GM12878 (cell line): ENCODE measurements around the gene MB21D2. TPM values are rescaled to one million over a fixed set of nuclear protein-coding genes. Genes with fewer than 3 reads are reported as not detected.
A peak's percentile ranks its signal among the peaks of the same experiment; 100 is the strongest.

Experiments used
- ATAC-seq: fragments of 200-7000 bp; cut with Tn5 transposase; 3 replicates; pipeline ENCODE4 v1.9.1; 2020; ENCODE audit warnings: mild to moderate bottlenecking, moderate library complexity
- BruUV-seq: library from RNA; stranded (reverse); fragments of 400-500 nt; replicated peaks from 2 replicates; lab custom pipeline; 2021; lab: Mats Ljungman, UMichigan
- CTCF ChIA-PET: fragments of 300-600 bp; sonication (Branson Sonifier 250); formaldehyde crosslinking; extraction: SDS; loops from one replicate; lab custom pipeline; 2021; ENCODE audit warnings: inconsistent platforms; lab: Yijun Ruan, JAX
- POLR2A ChIA-PET: fragments of 350-600 bp; formaldehyde crosslinking; extraction: SDS; loops from one replicate; lab custom pipeline; 2021; ENCODE audit warnings: inconsistent platforms; lab: Charles Lee
- RAD21 ChIA-PET: fragments of 300-600 bp; sonication (Branson Sonifier 250); formaldehyde crosslinking; loops from one replicate; lab custom pipeline; 2023; ENCODE audit warnings: antibody characterized with exemption; ENCODE audit not compliant: unreplicated experiment; lab: Charles Lee
- SMC1A ChIA-PET: fragments of 300-600 bp; sonication (Branson Sonifier 250); formaldehyde crosslinking; loops from one replicate; lab custom pipeline; 2023; ENCODE audit not compliant: unreplicated experiment, uncharacterized antibody; lab: Charles Lee
- DNase-seq: peaks from one replicate; pipeline ENCODE4 v3.0.0-alpha.2; 2011; ENCODE audit warnings: low read depth, low spot score
- FAIRE-seq: peaks from 3 replicates; lab custom pipeline; 2011; peaks lifted over from hg19 to GRCh38; lab: Jason Lieb, UNC
- H2AFZ ChIP-seq: 2 replicates; pipeline ENCODE4 v1.6.0; 2011; ENCODE audit warnings: low read depth, low read length, control low read depth; ENCODE audit not compliant: control insufficient read depth
- H3K27ac ChIP-seq: 2 replicates; pipeline ENCODE4 v1.5.1; 2011; ENCODE audit warnings: control low read depth; ENCODE audit not compliant: control insufficient read depth, insufficient read depth
- H3K27me3 ChIP-seq, 2 experiments: replicated peaks in 1 of 2; 2 replicates each; pipeline versions ENCODE4 v1.6.0 to v1.6.1; 2011; ENCODE audit warnings: low read length in 1 of 2; ENCODE audit not compliant: control insufficient read depth in 2 of 2, insufficient read depth in 2 of 2
- H3K36me3 ChIP-seq, 2 experiments: 2 replicates each; pipeline ENCODE4 v1.5.1; 2011; ENCODE audit warnings: low read length in 1 of 2; ENCODE audit not compliant: control insufficient read depth in 2 of 2, insufficient read depth in 2 of 2
- H3K4me1 ChIP-seq: 2 replicates; pipeline ENCODE4 v1.6.1; 2011; ENCODE audit warnings: mild to moderate bottlenecking, low read length, moderate library complexity, mixed read lengths; ENCODE audit not compliant: control insufficient read depth, insufficient read depth
- H3K4me2 ChIP-seq: 2 replicates; pipeline ENCODE4 v1.6.0; 2011; ENCODE audit warnings: control low read depth; ENCODE audit not compliant: control insufficient read depth, insufficient read depth
- H3K4me3 ChIP-seq: fragments of 200-600 bp; sonication (generic); 2 replicates; pipeline ENCODE4 v1.5.1; 2016
- H3K79me2 ChIP-seq: 2 replicates; pipeline ENCODE4 v1.6.0; 2011; ENCODE audit warnings: low read length; ENCODE audit not compliant: control insufficient read depth, insufficient read depth
- H3K9ac ChIP-seq: 2 replicates; pipeline ENCODE4 v1.8.0; 2011; ENCODE audit warnings: low read length, control low read depth, mixed read lengths; ENCODE audit not compliant: control insufficient read depth, insufficient read depth
- H3K9me3 ChIP-seq: replicated peaks from 3 replicates; pipeline ENCODE4 v1.5.1; 2011; ENCODE audit warnings: mild to moderate bottlenecking, low read length; ENCODE audit not compliant: control insufficient read depth, insufficient read depth
- H4K20me1 ChIP-seq: 2 replicates; pipeline ENCODE4 v1.6.0; 2011; ENCODE audit not compliant: control insufficient read depth, insufficient read depth
- CBX5 ChIP-seq: sonication (generic); IDR thresholded peaks from 2 replicates; pipeline ENCODE4 v1.6.1; 2016; ENCODE audit warnings: low read depth, moderate library complexity, mild to moderate bottlenecking, inconsistent platforms
- DPF2 ChIP-seq: fragments of 450-650 bp; IDR thresholded peaks from 2 replicates; pipeline ENCODE4 v1.6.1; 2017; ENCODE audit warnings: mild to moderate bottlenecking
- EED ChIP-seq: sonication (generic); IDR thresholded peaks from 2 replicates; pipeline ENCODE4 v1.6.1; 2016; ENCODE audit warnings: antibody characterized with exemption, low read depth
- EP300 ChIP-seq, 2 experiments: fragments of 150-350 bp in 1 of 2; IDR thresholded peaks; 2 replicates each; pipeline ENCODE4 v1.6.1; 2011 to 2012; ENCODE audit warnings: low read depth in 2 of 2, low read length in 2 of 2, borderline replicate concordance in 1 of 2, improper control_type of control experiment in 1 of 2, inconsistent platforms in 1 of 2; ENCODE audit not compliant: control insufficient read depth in 1 of 2
- HCFC1 ChIP-seq: fragments of 150-350 bp; IDR thresholded peaks from 2 replicates; pipeline ENCODE4 v1.6.1; 2014; ENCODE audit warnings: low read length
- IKZF1 ChIP-seq: fragments of 450-650 bp; conservative IDR thresholded peaks from 2 replicates; pipeline ENCODE4 v1.6.1; 2017; ENCODE audit warnings: antibody characterized with exemption, mild to moderate bottlenecking
- IRF4 ChIP-seq: IDR thresholded peaks from 2 replicates; pipeline ENCODE4 v1.6.1; 2011; ENCODE audit warnings: low read depth, low read length
- MXI1 ChIP-seq: fragments of 150-350 bp; IDR thresholded peaks from 2 replicates; pipeline ENCODE4 v1.6.1; 2011; ENCODE audit warnings: low read depth, mild to moderate bottlenecking, inconsistent platforms, low read length, improper control_type of control experiment
- NBN ChIP-seq: fragments of 450-650 bp; IDR thresholded peaks from 2 replicates; pipeline ENCODE4 v1.6.1; 2016
- NFIC ChIP-seq: IDR thresholded peaks from 2 replicates; pipeline ENCODE4 v1.6.1; 2012; ENCODE audit warnings: low read depth, mild to moderate bottlenecking, inconsistent platforms, low read length, moderate library complexity
- NFXL1 ChIP-seq: fragments of 450-650 bp; IDR thresholded peaks from 2 replicates; pipeline ENCODE4 v1.6.1; 2017; ENCODE audit warnings: antibody characterized with exemption, mild to moderate bottlenecking, borderline replicate concordance
- NR2F1 ChIP-seq: fragments of 450-650 bp; conservative IDR thresholded peaks from 2 replicates; pipeline ENCODE4 v1.6.1; 2017; ENCODE audit warnings: mild to moderate bottlenecking
- PAX5 ChIP-seq: IDR thresholded peaks from 2 replicates; pipeline ENCODE4 v1.6.1; 2011; ENCODE audit warnings: low read depth, low read length, borderline replicate concordance
- RFX5 ChIP-seq: IDR thresholded peaks from 2 replicates; pipeline ENCODE4 v1.6.1; 2011; ENCODE audit warnings: low read depth, low read length, improper control_type of control experiment
- SIN3A ChIP-seq: IDR thresholded peaks from 2 replicates; pipeline ENCODE4 v1.6.1; 2012; ENCODE audit warnings: low read depth, low read length, improper control_type of control experiment
- SMARCA5 ChIP-seq: fragments of 450-650 bp; IDR thresholded peaks from 2 replicates; pipeline ENCODE4 v1.6.1; 2017; ENCODE audit warnings: mild to moderate bottlenecking
- SPI1 ChIP-seq: IDR thresholded peaks from 2 replicates; pipeline ENCODE4 v1.6.1; 2011; ENCODE audit warnings: low read depth, mild to moderate bottlenecking, low read length, moderate library complexity, borderline replicate concordance; ENCODE audit not compliant: insufficient read depth
- WGBS: methylation state at CpG from one replicate; pipeline ENCODE4 v1.1.6; 2016; ENCODE audit warnings: low lambda C conversion rate; ENCODE audit not compliant: insufficient replicate concordance, insufficient coverage; ENCODE audit errors: missing lambda C conversion rate; 5-methylcytosine and 5-hydroxymethylcytosine counted together
- in situ Hi-C: fragments of 300-500 bp; cut with MboI; formaldehyde crosslinking; loops from 9 replicates; pipeline ENCODE4 v1.14.3; 2018; ENCODE audit warnings: mixed read lengths
- intact Hi-C: fragments of 100-400 bp; cut with micrococcal nuclease; formaldehyde crosslinking; loops from one replicate; pipeline ENCODE4 v1.14.2; 2022; ENCODE audit not compliant: unreplicated experiment
- polyA plus RNA-seq, 11 experiments: library from polyadenylated mRNA; depleted of rRNA in 4 of 11; unstranded in 6 of 11; stranded (reverse) in 5 of 11; fragments of >200 nt; fragmentation: Nextera tagmentation in 4 of 11; fragmentation: Illumina TruSeq in 1 of 11; extraction: Ambion mirVana in 4 of 11; extraction: Trizol in 1 of 11; gene quantifications; 1 replicate in 1 of 11; 2 replicates in 10 of 11; pipeline versions ENCODE4 v1.2.1 to v1.2.3, GENCODE V29; 2011 to 2016; ENCODE audit warnings: inconsistent platforms in 2 of 11, missing spikeins in 2 of 11, low read depth in 1 of 11
- total RNA-seq, 4 experiments: library from RNA; depleted of rRNA in 3 of 4; stranded (reverse); fragments of >200 nt in 3 of 4; fragmentation: Illumina TruSeq in 1 of 4; extraction: Trizol in 1 of 4; gene quantifications; 2 replicates each; pipeline versions ENCODE4 v1.2.1 to v1.2.3, GENCODE V29; 2013 to 2021
- TF ChIP-seq, protein P1 (sequence below): fragments of 450-650 bp; IDR thresholded peaks from 2 replicates; pipeline ENCODE4 v1.6.1; 2017; ENCODE audit warnings: low read depth, mild to moderate bottlenecking, moderate library complexity
- TF ChIP-seq, protein P2 (sequence below): fragments of 450-650 bp; IDR thresholded peaks from 2 replicates; pipeline ENCODE4 v1.6.1; 2017; ENCODE audit warnings: mild to moderate bottlenecking, moderate library complexity

The MB21D2 gene
- total and polyA plus RNA-seq, 10 of the 15 experiments (the other 5 are each of a cell fraction or from before 2014, with no cell fraction given), result 7.9 to 21.2 (median 15.3) TPM

DNA sequence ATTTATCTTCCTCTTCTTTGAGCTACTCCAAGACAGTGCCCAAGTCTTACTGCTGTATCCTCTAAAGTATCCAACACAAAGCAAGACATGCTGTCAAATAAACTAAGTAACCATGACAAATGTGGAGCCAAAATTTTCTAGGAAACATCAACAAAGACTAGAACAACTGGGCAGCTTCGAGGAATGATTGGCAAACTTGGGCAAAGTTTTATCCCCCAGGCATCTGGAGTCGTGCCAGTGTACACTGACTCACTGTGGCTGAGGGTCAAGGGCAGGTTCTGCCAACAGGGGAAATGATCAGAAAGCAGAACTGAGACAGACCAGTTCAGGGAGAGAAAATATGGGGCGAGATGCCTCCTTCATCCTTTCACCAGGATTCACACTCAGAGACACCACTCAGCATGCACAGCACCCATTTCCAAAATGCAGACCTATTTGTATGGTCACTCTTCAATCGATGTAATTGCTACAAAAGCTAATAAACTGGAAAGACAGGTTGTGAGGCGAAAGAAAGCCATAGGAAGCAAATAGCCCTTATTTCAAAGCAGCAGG is 65.8 kb downstream of the MB21D2 start:
- H3K27ac ChIP-seq, result peak overlapping the region; percentile 81
- ChIA-PET POLR2A (interaction anchor here (0.6 to 3.8 kb wide), 8 partner anchors 9 to 62 kb away, joined by 3 to 32 read pairs (median 8); no protein-coding TSS in a partner anchor), RAD21 (interaction anchor here (1.1 to 8.8 kb wide), 9 partner anchors 9 to 63 kb away, joined by 3 to 123 read pairs (median 25); partner anchors contain the start of gene MB21D2), SMC1A (interaction anchor here (1.3 to 20.8 kb wide), 12 partner anchors 8 to 189 kb away, joined by 4 to 283 read pairs (median 10); partner anchors contain the start of gene MB21D2), CTCF (interaction anchor here (1.1 to 6.9 kb wide), 7 partner anchors 9 to 64 kb away, joined by 3 to 47 read pairs (median 6); partner anchors contain the start of gene MB21D2)
- H3K36me3 ChIP-seq, result no peaks in the 10 kb centered on the region
- BruUV-seq, result no TSS peak
- WGBS, result 17% methylated on average over 5 of the region's 5 CpGs
- H3K79me2 ChIP-seq, result peaks cover 50% of the 10 kb centered on the region
- FAIRE-seq, result no peak
- no peaks in the 10 kb centered on the region for H4K20me1 ChIP-seq
- intact Hi-C loops, result loop anchor here (5.0 kb wide), 2 partner anchors 35 to 65 kb away; partner anchors contain the start of gene MB21D2
- H3K4me1 ChIP-seq, result peaks cover 58% of the 10 kb centered on the region
- peak overlapping the region; percentile 18; the same call in 1 of the 2 replicates for H3K4me3 ChIP-seq
- H3K9me3 ChIP-seq, result peaks cover 4% of the 10 kb centered on the region; the same call in 2 of the 3 replicates
- H3K27me3 ChIP-seq, result no peaks in the 10 kb centered on the region
- peak overlapping the region; percentile 80 for H3K4me2 ChIP-seq
- H2AFZ ChIP-seq, result no peak overlapping the region; the same call in 1 of the 2 replicates
- in situ Hi-C loops, result no loop called here
- peak; percentile 75 for ATAC-seq
- H3K9ac ChIP-seq, result peak overlapping the region; percentile 37
- no peak for DNase-seq
- TF ChIP-seq RFX5 (no peak), SMARCA5 (peak; percentile 83; the same call in 1 of the 2 replicates), NFIC (0 out of 2 replicates have a peak, but pooled peaks have one; percentile 15), NR2F1 (peak; percentile 91), NBN (0 out of 2 replicates have a peak, but pooled peaks have one; percentile 34), IKZF1 (peak; percentile 89), SPI1 (peak; percentile 92), EP300 (IDR thresholded peaks at IDR 0.05; ENCODE audit: borderline replicate concordance in 1 of 2, control insufficient read depth in 1 of 2, low read depth in 2 of 2, low read length in 2 of 2) (peak in 1 of 2 experiments; percentile 63; a peak in 1 of 4 replicates), PAX5 (peak; percentile 39; the same call in 1 of the 2 replicates), HCFC1 (no peak), MXI1 (no peak), NFXL1 (no peak), DPF2 (peak; percentile 72; the same call in 1 of the 2 replicates), EED (peak; percentile 76), IRF4 (peak; percentile 86), SIN3A (no peak), CBX5 (0 out of 2 replicates have a peak, but pooled peaks have one; percentile 30)
- TF ChIP-seq, protein P1, sequence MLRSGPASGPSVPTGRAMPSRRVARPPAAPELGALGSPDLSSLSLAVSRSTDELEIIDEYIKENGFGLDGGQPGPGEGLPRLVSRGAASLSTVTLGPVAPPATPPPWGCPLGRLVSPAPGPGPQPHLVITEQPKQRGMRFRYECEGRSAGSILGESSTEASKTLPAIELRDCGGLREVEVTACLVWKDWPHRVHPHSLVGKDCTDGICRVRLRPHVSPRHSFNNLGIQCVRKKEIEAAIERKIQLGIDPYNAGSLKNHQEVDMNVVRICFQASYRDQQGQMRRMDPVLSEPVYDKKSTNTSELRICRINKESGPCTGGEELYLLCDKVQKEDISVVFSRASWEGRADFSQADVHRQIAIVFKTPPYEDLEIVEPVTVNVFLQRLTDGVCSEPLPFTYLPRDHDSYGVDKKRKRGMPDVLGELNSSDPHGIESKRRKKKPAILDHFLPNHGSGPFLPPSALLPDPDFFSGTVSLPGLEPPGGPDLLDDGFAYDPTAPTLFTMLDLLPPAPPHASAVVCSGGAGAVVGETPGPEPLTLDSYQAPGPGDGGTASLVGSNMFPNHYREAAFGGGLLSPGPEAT, result peak; percentile 65; the same call in 1 of the 2 replicates
- TF ChIP-seq, protein P2, sequence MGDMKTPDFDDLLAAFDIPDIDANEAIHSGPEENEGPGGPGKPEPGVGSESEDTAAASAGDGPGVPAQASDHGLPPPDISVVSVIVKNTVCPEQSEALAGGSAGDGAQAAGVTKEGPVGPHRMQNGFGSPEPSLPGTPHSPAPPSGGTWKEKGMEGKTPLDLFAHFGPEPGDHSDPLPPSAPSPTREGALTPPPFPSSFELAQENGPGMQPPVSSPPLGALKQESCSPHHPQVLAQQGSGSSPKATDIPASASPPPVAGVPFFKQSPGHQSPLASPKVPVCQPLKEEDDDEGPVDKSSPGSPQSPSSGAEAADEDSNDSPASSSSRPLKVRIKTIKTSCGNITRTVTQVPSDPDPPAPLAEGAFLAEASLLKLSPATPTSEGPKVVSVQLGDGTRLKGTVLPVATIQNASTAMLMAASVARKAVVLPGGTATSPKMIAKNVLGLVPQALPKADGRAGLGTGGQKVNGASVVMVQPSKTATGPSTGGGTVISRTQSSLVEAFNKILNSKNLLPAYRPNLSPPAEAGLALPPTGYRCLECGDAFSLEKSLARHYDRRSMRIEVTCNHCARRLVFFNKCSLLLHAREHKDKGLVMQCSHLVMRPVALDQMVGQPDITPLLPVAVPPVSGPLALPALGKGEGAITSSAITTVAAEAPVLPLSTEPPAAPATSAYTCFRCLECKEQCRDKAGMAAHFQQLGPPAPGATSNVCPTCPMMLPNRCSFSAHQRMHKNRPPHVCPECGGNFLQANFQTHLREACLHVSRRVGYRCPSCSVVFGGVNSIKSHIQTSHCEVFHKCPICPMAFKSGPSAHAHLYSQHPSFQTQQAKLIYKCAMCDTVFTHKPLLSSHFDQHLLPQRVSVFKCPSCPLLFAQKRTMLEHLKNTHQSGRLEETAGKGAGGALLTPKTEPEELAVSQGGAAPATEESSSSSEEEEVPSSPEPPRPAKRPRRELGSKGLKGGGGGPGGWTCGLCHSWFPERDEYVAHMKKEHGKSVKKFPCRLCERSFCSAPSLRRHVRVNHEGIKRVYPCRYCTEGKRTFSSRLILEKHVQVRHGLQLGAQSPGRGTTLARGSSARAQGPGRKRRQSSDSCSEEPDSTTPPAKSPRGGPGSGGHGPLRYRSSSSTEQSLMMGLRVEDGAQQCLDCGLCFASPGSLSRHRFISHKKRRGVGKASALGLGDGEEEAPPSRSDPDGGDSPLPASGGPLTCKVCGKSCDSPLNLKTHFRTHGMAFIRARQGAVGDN, result peak; percentile 27; the same call in 1 of the 2 replicates
